ENCODE data around the gene CFL2. TPM values are rescaled to one million over a fixed set of nuclear protein-coding genes. Genes with fewer than 3 reads are reported as not detected.

CFL2 gene
- 43.6 and 99.2 TPM in 2 replicates for total RNA-seq

GRCh38 chr14:34714320-34715126 is at the start of gene CFL2:
CFL2 (minus strand) TSS chr14:34714593; CDS start chr14:34714540, 53 bp downstream.

Small RNA genes lying within 50 kb of the gene (small RNA-seq; reads per million reads assigned to genes)
- gene RNU6-1261P = not detected

Other genes starting within 250 kb of the CFL2 start
- gene EAPP, start 174.9 kb downstream of the CFL2 start, total RNA-seq = 51.2 and 59.7 TPM in 2 replicates
- gene SNX6, start 84.4 kb downstream of the CFL2 start, total RNA-seq = 71.5 and 136 TPM in 2 replicates
- 14.3 and 34.2 TPM in 2 replicates for gene BAZ1A, start 160.8 kb upstream of the CFL2 start, total RNA-seq